Head of caudate nucleus (tissue), 42 donors: ENCODE data around the gene ADGRF4.

Experiments used
- DNase-seq, 42 donors: peaks; one replicate each; pipeline versions ENCODE4 v3.0.0 to v3.0.0-alpha.2; 2020 to 2021; ENCODE audit warnings: mixed read lengths in 7 of 42
- intact Hi-C: fragments of 100-400 bp; cut with DNase I; formaldehyde crosslinking; loops from one replicate; pipeline ENCODE4 v1.15.0; 2022

The ADGRF4 gene

DNA sequence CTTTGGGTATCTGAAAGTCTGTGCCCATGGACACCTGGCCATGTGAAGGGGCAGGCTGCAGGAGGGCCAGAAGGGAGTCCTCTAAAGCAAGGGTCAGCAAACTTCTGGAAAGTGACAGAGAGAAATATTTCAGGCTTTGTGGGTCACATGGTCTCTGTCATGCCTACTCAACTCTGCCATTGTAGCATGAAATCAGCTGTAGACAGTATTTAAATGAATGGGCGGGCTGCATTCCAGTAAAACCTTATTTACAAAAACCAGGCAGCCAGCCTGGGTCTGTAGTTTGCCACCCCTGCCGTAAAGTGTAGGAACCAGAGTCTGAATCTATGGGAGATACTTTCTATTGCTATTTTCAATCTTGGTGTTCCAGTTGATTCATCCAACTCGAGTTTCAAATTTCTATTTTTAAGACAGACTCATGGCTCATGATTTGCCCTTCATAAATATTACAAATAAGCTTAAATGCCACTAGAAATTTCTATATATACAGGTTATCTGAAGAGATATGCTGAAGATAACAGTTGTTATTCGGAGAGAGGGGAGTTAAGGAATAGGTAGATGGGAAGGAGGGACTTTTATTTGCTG is 19.0 kb upstream of the ADGRF4 start:
- no peak for DNase-seq
- intact Hi-C loops: no loop called here

- intact Hi-C loops: no loop called here
- DNase-seq: no peak
Observed at GRCh38 chr6:47680051-47680450, 18.3 kb upstream of the ADGRF4 start.

DNA sequence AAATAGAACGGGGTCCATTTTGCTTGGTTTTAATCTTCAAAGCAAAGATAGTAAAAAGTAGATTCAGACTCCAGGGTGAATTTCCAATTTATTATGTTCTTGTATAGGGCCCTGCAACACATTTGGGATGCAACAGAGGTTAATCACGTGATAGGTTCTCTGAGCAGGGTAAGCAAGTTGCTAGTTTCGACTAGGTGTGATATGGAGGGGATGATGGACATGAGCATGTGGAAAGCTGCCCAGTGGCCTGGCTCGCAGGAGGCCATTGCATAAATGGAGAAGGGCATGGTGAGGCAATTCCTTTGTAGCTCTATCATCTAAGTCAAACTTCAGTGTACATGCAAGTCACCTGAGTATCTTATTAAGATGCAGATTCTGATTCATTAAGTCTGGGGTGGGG is 17.7 kb upstream of the ADGRF4 start:
- no peak for DNase-seq

GRCh38 chr6:47681201-47681990 is 17.0 kb upstream of the ADGRF4 start:
- DNase-seq: no peak
- intact Hi-C loops: no loop called here

More for the DNA sequence above, 17.7 kb upstream of the ADGRF4 start:
- intact Hi-C loops: no loop called here

- intact Hi-C loops: no loop called here
- DNase-seq: no peak
Observed at GRCh38 chr6:47686411-47686810, 12.0 kb upstream of the ADGRF4 start.

DNA sequence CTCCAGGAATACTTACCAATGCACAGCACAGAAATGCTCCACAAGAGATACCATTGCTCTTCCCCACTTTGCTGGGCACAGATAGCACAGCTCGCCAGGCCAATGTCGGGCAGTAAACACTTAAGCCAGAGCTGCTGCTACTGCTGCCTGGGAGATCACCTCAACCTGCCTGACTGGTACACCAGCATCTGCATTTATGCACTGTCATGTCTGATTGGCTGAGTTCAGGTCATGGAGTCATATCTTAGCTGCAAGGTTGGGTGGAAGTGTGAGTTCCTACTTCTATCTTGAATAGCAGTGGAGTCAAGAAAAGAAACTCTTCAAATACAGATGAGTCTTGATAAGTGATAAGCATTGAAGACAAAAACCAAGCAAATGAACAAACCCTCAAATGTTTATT is 10.9 kb upstream of the ADGRF4 start:
- intact Hi-C loops: no loop called here
- DNase-seq: no peak

GRCh38 chr6:47690214-47690613 is 8.2 kb upstream of the ADGRF4 start:
- intact Hi-C loops: no loop called here
- no peak for DNase-seq

DNA sequence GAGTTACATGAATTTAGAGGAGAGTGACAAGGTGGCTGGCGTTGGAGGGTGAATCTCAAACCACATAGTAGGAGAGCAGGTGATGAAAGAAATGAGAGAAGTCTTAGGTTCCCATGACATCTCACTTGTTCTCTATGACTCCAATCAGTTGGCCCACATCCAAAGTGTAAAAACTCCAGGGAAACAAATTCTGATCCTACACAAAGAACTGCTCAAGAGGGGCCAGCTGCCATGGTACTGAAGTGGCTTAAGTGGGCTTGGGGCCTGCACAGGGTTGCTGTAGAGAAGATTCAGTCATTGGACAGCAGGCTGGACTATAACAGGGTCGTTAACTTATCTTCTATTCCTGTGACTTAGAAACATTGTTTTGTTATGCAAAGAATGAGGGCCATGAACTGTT is 7.6 kb upstream of the ADGRF4 start:
- no peak for DNase-seq
- intact Hi-C loops: no loop called here

DNA sequence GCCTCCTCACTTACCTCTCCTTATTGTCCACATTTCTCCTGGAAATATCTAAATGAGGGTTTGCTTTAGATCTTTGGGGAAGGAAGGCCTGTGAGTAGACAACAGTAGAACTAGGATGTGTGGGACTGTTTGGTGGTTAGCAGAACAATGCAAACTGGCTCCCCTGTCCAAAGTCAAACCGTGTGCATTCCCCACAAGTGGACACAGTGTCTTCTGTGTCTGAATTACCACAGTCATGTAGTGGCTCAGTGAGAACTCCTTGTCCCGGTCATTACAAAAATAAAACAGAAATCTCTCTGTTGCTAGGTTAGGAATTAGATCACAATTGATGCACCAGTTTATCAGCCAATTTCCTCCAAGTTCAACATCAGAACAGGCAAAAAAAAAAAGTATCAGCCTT is 455 bp upstream of the ADGRF4 start:
- intact Hi-C loops: no loop called here
- DNase-seq: no peak

DNA sequence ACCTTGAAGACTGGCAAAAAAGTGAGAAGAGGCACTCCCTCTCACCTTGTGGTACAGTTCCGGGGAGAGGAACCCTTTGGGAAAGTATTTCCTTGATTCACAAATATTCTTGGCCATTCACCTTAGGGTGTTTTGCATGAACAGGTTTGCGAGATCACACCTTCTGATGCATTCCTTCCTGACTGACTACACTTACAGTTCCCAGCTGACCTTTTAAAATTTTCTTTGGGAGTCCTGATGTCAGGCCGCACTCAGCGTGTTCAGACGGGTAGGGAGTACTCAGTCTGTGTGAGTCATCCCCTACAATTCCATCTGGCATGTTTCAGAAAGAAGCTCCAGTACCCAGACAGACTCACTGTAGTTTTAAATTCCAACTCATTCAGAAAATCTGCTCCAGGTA is 1.7 kb downstream of the ADGRF4 start:
- no peak for DNase-seq
- intact Hi-C loops: no loop called here

DNA sequence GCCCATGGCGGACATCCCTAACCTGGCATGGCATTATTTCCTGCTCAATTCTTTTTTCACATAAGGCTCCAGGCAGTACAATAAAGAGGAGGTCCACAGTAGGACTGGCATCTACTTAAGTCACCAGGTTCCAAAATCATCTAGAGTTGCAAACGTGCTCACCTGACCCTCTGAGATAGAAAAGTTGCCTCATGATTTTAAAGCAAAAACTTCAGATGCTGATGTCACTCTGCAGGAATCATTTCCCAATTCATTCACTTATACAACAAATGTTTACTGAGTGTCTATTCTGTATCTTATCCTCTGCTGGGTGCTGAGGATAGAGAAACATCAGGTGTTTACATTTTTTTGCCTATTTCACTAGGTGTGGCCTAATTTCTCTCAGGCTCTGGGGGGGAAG is 2.2 kb downstream of the ADGRF4 start:
- intact Hi-C loops: no loop called here
- no peak for DNase-seq

DNA sequence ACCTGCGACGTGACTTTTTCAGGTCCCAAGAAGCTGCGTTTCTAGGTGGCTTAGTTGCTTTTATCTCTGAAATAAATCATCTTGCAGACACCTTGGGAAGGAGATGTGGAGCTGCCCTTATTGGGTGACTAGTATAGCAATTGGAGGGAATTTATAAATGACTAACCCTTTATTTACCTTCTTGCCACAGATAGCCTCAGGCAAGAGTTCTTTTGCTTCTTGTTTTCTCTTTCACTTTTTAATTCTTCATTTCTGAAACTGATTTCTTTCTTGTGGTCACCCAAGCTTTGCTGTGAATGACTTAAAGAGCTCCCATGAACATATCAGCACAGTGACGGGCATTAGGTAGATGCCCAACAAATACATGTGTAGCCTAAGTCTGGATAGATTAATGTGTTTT is 3.0 kb downstream of the ADGRF4 start:
- DNase-seq: no peak
- intact Hi-C loops: no loop called here

DNA sequence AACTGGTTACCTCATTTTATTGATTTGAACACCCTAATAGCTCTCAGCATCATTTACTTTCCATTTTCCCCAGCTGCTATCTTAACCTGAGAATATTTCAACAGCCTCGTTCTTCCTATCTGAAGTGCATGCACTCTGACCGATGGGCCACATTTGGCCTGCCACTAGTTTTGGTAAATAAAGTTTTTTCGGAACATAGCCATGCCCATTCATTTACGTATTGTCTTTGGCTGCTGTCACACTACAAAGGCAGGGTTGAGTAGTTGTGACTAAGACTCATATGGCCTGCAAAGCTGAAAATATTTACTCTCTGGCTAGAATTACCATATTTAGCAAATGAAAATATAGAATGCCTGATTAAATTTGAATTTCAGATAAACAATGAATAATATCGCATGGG is 10.8 kb downstream of the ADGRF4 start:
- DNase-seq: no peak
- intact Hi-C loops: no loop called here

DNA sequence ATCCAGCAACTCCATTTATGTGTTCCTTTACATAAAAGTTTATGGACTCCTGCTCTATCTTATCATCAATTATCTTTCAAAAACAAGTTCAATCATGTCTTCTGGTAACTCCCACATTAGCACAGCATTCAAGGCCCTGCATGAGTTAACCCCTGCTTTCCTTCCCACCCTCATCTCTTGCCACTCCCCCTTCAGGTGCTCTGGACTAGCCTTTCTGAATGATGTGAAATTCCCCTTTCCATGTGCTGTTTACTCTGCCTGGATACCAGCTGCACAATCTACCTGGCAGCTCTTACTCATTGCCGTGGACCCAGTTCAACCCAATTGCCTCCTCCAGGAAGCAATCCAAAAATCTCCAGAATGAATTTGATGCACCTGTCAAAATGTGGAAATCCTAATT is 11.9 kb downstream of the ADGRF4 start:
- intact Hi-C loops: no loop called here
- no peak for DNase-seq

- intact Hi-C loops: no loop called here
- DNase-seq: no peak
Observed at GRCh38 chr6:47713200-47713599, 14.8 kb downstream of the ADGRF4 start.

DNA sequence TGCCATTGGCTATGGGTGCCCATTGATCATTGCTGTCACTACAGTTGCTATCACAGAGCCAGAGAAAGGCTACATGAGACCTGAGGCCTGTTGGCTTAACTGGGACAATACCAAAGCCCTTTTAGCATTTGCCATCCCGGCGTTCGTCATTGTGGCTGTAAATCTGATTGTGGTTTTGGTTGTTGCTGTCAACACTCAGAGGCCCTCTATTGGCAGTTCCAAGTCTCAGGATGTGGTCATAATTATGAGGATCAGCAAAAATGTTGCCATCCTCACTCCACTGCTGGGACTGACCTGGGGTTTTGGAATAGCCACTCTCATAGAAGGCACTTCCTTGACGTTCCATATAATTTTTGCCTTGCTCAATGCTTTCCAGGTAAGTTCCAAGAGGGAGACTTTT is 16.4 kb downstream of the ADGRF4 start:
- no peak for DNase-seq
- intact Hi-C loops: no loop called here

- DNase-seq: no peak
- intact Hi-C loops: no loop called here
Observed at GRCh38 chr6:47715782-47716181, 17.4 kb downstream of the ADGRF4 start.

DNA sequence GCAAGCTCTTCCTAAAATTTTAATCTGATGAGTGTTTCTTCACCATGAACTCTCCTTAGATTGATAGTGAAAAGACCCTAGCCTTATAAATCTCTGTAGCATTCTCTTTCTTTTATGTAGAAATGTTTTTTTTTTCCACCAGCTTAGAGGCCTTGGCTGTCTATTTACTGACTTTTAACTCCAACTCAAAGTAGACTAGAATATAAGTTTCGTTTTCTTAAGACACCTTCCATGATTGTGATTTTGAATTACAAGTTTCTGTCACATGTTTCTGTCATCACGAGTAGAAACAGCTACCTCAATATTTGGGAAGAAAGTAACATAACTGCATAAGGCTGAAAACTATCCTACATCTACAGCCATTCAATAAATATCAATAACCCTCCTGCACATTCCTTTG is 17.8 kb downstream of the ADGRF4 start:
- DNase-seq: no peak
- intact Hi-C loops: no loop called here

GRCh38 chr6:47718571-47718970 is 20.2 kb downstream of the ADGRF4 start:
- no peak for DNase-seq
- intact Hi-C loops: no loop called here

DNA sequence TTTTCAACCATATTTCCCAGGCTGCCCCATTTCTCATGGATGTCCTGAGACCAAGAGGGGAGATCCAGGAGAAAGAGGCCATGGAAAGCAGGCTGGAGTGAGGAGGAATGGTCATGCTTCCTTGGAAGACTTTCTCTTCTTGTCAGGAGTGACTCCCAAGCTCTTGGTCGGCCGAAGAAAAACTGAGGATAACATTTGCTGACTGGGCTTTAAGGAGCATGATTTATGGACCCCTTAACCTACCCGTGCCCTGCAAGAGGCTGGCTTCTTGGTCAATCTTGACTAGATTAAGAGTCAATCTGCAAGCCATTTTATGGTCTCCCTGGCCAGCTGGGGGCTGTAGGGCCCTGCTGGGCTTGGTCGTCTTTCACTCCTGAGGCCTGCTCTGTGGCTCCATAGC is 22.8 kb downstream of the ADGRF4 start:
- intact Hi-C loops: no loop called here
- no peak for DNase-seq

- DNase-seq: no peak
- intact Hi-C loops: no loop called here
Observed at GRCh38 chr6:47722194-47722593, 23.8 kb downstream of the ADGRF4 start.
